Measurements from ENCODE around the gene CDK5RAP2. TPM values are rescaled to one million over a fixed set of nuclear protein-coding genes. Genes with fewer than 3 reads are reported as not detected.
"Not testable (repeated sequence)": the region's sequence is repeated elsewhere in the genome, so short reads cannot be mapped to it uniquely, and the experiment has no call there.

The CDK5RAP2 gene
- polyA plus RNA-seq, 1 donor (not counting 4 experiments of a cell fraction or from before 2014, with no cell fraction given), result 22.4 TPM

- Histone ChIP-seq H3K4me2 (ENCODE audit: control insufficient read depth, extremely low read depth, insufficient read depth, low read depth, low read length) (peak overlapping the region; percentile 90), H3K9ac (ENCODE audit: control insufficient read depth, extremely low read depth, insufficient read depth, low read length) (peak overlapping the region; percentile 79), H3K9me1 (ENCODE audit: control insufficient read depth, extremely low read depth, insufficient read depth, low read length) (no peaks in the 10 kb centered on the region), H3K27ac (ENCODE audit: control insufficient read depth, insufficient read depth, low read length) (peak overlapping the region; percentile 97), H3K9me3 (ENCODE audit: control insufficient read depth, low read depth, low read length) (no peaks in the 10 kb centered on the region), H3K27me3 (ENCODE audit: control insufficient read depth, extremely low read depth, insufficient read depth, low read length) (no peaks in the 10 kb centered on the region), H3K36me3 (ENCODE audit: control insufficient read depth in 2 of 2, extremely low read depth in 1 of 2, insufficient read depth in 2 of 2, low read length in 2 of 2) (peaks cover 16 to 42% of the 10 kb centered on the region in 2 experiments), H3K4me1 (ENCODE audit: control insufficient read depth, extremely low read depth, insufficient read depth, low read length) (peaks cover 38% of the 10 kb centered on the region), H3K79me2 (ENCODE audit: control insufficient read depth, insufficient read depth, low read length) (peaks cover 32% of the 10 kb centered on the region), H4K20me1 (ENCODE audit: control insufficient read depth, extremely low read depth, insufficient read depth, low read length) (no peaks in the 10 kb centered on the region), H3K4me3 (ENCODE audit: control insufficient read depth in 2 of 3, extremely low read depth in 1 of 3, insufficient read depth in 2 of 3, low read depth in 1 of 3, low read length in 3 of 3) (peak overlapping the region; percentile 33 to 67 (median 62)), H2AFZ (ENCODE audit: control insufficient read depth, low read length) (no peak overlapping the region)
- no peak for TF ChIP-seq EZH2 (IDR thresholded peaks at IDR 0.05; ENCODE audit: low read length)
- TF ChIP-seq, protein P1, sequence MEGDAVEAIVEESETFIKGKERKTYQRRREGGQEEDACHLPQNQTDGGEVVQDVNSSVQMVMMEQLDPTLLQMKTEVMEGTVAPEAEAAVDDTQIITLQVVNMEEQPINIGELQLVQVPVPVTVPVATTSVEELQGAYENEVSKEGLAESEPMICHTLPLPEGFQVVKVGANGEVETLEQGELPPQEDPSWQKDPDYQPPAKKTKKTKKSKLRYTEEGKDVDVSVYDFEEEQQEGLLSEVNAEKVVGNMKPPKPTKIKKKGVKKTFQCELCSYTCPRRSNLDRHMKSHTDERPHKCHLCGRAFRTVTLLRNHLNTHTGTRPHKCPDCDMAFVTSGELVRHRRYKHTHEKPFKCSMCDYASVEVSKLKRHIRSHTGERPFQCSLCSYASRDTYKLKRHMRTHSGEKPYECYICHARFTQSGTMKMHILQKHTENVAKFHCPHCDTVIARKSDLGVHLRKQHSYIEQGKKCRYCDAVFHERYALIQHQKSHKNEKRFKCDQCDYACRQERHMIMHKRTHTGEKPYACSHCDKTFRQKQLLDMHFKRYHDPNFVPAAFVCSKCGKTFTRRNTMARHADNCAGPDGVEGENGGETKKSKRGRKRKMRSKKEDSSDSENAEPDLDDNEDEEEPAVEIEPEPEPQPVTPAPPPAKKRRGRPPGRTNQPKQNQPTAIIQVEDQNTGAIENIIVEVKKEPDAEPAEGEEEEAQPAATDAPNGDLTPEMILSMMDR (optimal IDR thresholded peaks at IDR 0.05 in 1 of 3, IDR thresholded peaks at IDR 0.05 in 1 of 3, conservative IDR thresholded peaks at IDR 0.05 in 1 of 3; ENCODE audit: extremely low read depth in 1 of 3, insufficient read depth in 2 of 3, low read length in 3 of 3), result no peak
- FAIRE-seq (peak; percentile 95), DNase-seq (ENCODE audit: low read depth, low spot score) (peak; percentile 77)
- dilution Hi-C loops (cut with MboI; ENCODE audit: extremely low pct_ligation_motif_present, low sequenced_read_pairs), result loop anchor here (5.0 kb wide), 1 partner anchor 75 kb away; no protein-coding TSS in a partner anchor
Observed at GRCh38 chr9:120532475-120532874, 47.5 kb downstream of the CDK5RAP2 start.

DNA sequence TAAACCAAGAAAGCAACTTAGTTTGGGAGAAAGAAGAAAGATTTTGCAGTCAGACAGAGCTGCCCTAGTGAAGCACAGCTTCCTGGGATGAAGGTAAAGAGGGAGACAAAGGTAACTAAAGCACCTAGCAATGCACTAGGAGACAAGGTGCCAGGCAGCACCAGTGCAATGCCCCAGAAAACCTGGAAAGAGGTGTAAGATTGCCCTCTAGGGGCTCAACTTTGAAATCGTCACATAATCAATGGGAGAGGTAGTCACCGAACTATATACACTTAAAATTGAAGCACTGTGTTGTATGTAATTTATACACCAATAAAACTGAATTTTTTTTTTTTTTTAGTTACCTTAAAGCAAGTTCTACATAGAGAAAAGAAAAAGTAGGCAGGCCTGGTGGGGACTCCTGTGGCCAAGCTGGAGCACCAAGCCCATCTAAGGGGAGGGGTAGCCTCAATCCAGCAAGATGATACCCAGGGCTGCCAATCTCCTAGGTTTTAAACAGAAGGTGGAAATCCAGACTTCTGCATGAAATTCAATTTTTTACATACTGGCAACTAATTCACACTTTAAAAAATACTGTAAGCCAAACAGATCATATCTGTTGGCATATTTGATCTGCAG, 48.2 kb downstream of the CDK5RAP2 start:
- H3K4me1 ChIP-seq (ENCODE audit: control insufficient read depth, extremely low read depth, insufficient read depth, low read length), result peaks cover 38% of the 10 kb centered on the region
- peak; percentile 64 for FAIRE-seq
- H3K27ac ChIP-seq (ENCODE audit: control insufficient read depth, insufficient read depth, low read length), result peak overlapping the region; percentile 97
- no peaks in the 10 kb centered on the region for H3K27me3 ChIP-seq (ENCODE audit: control insufficient read depth, extremely low read depth, insufficient read depth, low read length)
- peak overlapping the region; percentile 79 for H3K9ac ChIP-seq (ENCODE audit: control insufficient read depth, extremely low read depth, insufficient read depth, low read length)
- peak overlapping the region; percentile 33 to 67 (median 62) for H3K4me3 ChIP-seq (ENCODE audit: control insufficient read depth in 2 of 3, extremely low read depth in 1 of 3, insufficient read depth in 2 of 3, low read depth in 1 of 3, low read length in 3 of 3)
- no peak overlapping the region for H2AFZ ChIP-seq (ENCODE audit: control insufficient read depth, low read length)
- DNase-seq (ENCODE audit: low read depth, low spot score), result peak; percentile 17
- peaks cover 19 to 42% of the 10 kb centered on the region in 2 experiments for H3K36me3 ChIP-seq (ENCODE audit: control insufficient read depth in 2 of 2, extremely low read depth in 1 of 2, insufficient read depth in 2 of 2, low read length in 2 of 2)
- H3K9me1 ChIP-seq (ENCODE audit: control insufficient read depth, extremely low read depth, insufficient read depth, low read length), result no peaks in the 10 kb centered on the region
- no peak for TF ChIP-seq EZH2 (IDR thresholded peaks at IDR 0.05; ENCODE audit: low read length)
- TF ChIP-seq, protein P1 (optimal IDR thresholded peaks at IDR 0.05 in 1 of 3, IDR thresholded peaks at IDR 0.05 in 1 of 3, conservative IDR thresholded peaks at IDR 0.05 in 1 of 3; ENCODE audit: extremely low read depth in 1 of 3, insufficient read depth in 2 of 3, low read length in 3 of 3), result peak; percentile 58 to 65 (median 65)
- H3K9me3 ChIP-seq (ENCODE audit: control insufficient read depth, low read depth, low read length), result no peaks in the 10 kb centered on the region
- H3K79me2 ChIP-seq (ENCODE audit: control insufficient read depth, insufficient read depth, low read length), result peaks cover 30% of the 10 kb centered on the region
- dilution Hi-C loops (cut with MboI; ENCODE audit: extremely low pct_ligation_motif_present, low sequenced_read_pairs), result loop anchor here (5.0 kb wide), 1 partner anchor 74 kb away; no protein-coding TSS in a partner anchor
- H4K20me1 ChIP-seq (ENCODE audit: control insufficient read depth, extremely low read depth, insufficient read depth, low read length), result no peaks in the 10 kb centered on the region
- H3K4me2 ChIP-seq (ENCODE audit: control insufficient read depth, extremely low read depth, insufficient read depth, low read depth, low read length), result peak overlapping the region; percentile 90

DNA sequence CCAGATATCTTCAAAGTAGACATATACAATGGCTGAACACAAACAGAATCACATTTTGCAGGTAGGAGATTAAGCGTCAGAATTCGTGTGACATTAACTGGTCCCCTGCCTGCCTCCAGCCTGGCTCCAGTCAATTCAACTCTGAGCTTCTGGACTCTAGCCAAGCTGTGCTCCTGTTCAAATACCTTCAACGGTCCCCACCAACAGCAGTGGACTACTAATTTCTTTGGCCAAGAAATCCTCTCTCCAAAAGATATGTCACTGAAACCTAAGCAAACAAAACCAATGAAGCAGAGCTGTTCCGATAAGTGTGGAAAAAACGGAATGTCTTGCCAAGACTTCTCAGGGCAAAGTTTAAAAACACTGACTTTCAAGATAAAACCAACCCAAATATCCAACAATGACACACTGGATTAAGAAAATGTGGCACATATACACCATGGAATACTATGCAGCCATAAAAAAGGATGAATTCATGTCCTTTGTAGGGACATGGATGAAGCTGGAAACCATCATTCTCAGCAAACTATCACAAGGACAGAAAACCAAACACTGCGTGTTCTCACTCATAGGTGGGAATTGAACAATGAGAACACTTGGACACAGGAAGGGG, 49.6 kb downstream of the CDK5RAP2 start:
- not testable (repeated sequence) for H3K4me3 ChIP-seq (ENCODE audit: control insufficient read depth in 2 of 3, extremely low read depth in 1 of 3, insufficient read depth in 2 of 3, low read depth in 1 of 3, low read length in 3 of 3); H4K20me1 ChIP-seq (ENCODE audit: control insufficient read depth, extremely low read depth, insufficient read depth, low read length); H3K9ac ChIP-seq (ENCODE audit: control insufficient read depth, extremely low read depth, insufficient read depth, low read length); H3K27me3 ChIP-seq (ENCODE audit: control insufficient read depth, extremely low read depth, insufficient read depth, low read length); H2AFZ ChIP-seq (ENCODE audit: control insufficient read depth, low read length); FAIRE-seq; H3K4me2 ChIP-seq (ENCODE audit: control insufficient read depth, extremely low read depth, insufficient read depth, low read depth, low read length); DNase-seq (ENCODE audit: low read depth, low spot score); H3K9me1 ChIP-seq (ENCODE audit: control insufficient read depth, extremely low read depth, insufficient read depth, low read length); H3K9me3 ChIP-seq (ENCODE audit: control insufficient read depth, low read depth, low read length); H3K27ac ChIP-seq (ENCODE audit: control insufficient read depth, insufficient read depth, low read length)
- dilution Hi-C loops (cut with MboI; ENCODE audit: extremely low pct_ligation_motif_present, low sequenced_read_pairs), result loop anchor here (5.0 kb wide), 1 partner anchor 73 kb away; no protein-coding TSS in a partner anchor
- H3K79me2 ChIP-seq (ENCODE audit: control insufficient read depth, insufficient read depth, low read length), result peaks cover 24% of the 10 kb centered on the region
- peaks cover 18 to 43% of the 10 kb centered on the region in 2 experiments for H3K36me3 ChIP-seq (ENCODE audit: control insufficient read depth in 2 of 2, extremely low read depth in 1 of 2, insufficient read depth in 2 of 2, low read length in 2 of 2)
- H3K4me1 ChIP-seq (ENCODE audit: control insufficient read depth, extremely low read depth, insufficient read depth, low read length), result peaks cover 36% of the 10 kb centered on the region
